Prostate gland (tissue), 2 donors: ENCODE measurements around the gene PARP15. TPM values are rescaled to one million over a fixed set of nuclear protein-coding genes. Genes with fewer than 3 reads are reported as not detected.
A peak's percentile ranks its signal among the peaks of the same experiment; 100 is the strongest.

ENCODE experiments used
- DNase-seq: peaks from one replicate; pipeline ENCODE4 v3.0.0-alpha.2; 2019; ENCODE audit warnings: low spot score
- H3K27ac ChIP-seq, 2 donors: fragments of 200-600 bp; sonication (generic); 2 replicates each; pipeline ENCODE4 v1.5.1; 2017 to 2019
- H3K27me3 ChIP-seq: fragments of 200-600 bp; sonication (generic); replicated peaks from 2 replicates; pipeline ENCODE4 v1.5.1; 2019; ENCODE audit not compliant: insufficient read depth
- H3K36me3 ChIP-seq, 2 donors: fragments of 200-600 bp; sonication (generic); 1 replicate in 1 of 2; 2 replicates in 1 of 2; pipeline versions ENCODE4 v1.5.1 to v1.8.1; 2017 to 2019
- H3K4me1 ChIP-seq: fragments of 200-600 bp; sonication (generic); replicated peaks from 2 replicates; pipeline ENCODE4 v1.5.1; 2019
- H3K4me3 ChIP-seq, 2 donors: fragments of 200-600 bp; sonication (generic); 2 replicates each; pipeline ENCODE4 v1.5.1; 2017 to 2019
- H3K9me3 ChIP-seq: fragments of 200-600 bp; sonication (generic); 2 replicates; pipeline ENCODE4 v1.5.1; 2017
- CTCF ChIP-seq, 4 experiments: fragments of 200-600 bp in 2 of 4; fragments of 450-650 bp in 2 of 4; sonication (generic) in 2 of 4; IDR thresholded peaks; 1 replicate in 3 of 4; 2 replicates in 1 of 4; pipeline ENCODE4 v1.5.1; 2016 to 2019; ENCODE audit warnings: antibody characterized with exemption in 4 of 4, mild to moderate bottlenecking in 2 of 4, moderate library complexity in 2 of 4
- POLR2A ChIP-seq: fragments of 450-650 bp; IDR thresholded peaks from one replicate; pipeline ENCODE4 v1.6.1; 2016; ENCODE audit warnings: antibody characterized with exemption, mild to moderate bottlenecking
- POLR2AphosphoS5 ChIP-seq: sonication (generic); formaldehyde crosslinking; IDR thresholded peaks from one replicate; pipeline ENCODE4 v1.6.1; 2017; ENCODE audit warnings: antibody characterized with exemption
- WGBS: methylation state at CpG from one replicate; pipeline ENCODE4 v1.1.5; 2018; 5-methylcytosine and 5-hydroxymethylcytosine counted together
- intact Hi-C: fragments of 100-400 bp; cut with DNase I; formaldehyde crosslinking; loops from one replicate; pipeline ENCODE4 v1.14.2; 2022
- total RNA-seq, 2 donors: library from RNA; depleted of rRNA; stranded (reverse); fragments of >200 nt; gene quantifications; one replicate each; pipeline ENCODE4 v1.1.0, GENCODE V29; 2016

PARP15 gene
- 1 to 10 TPM in 1 of 2 donors, under 1 TPM in 1; 0.23 to 2.7 TPM for total RNA-seq

DNA sequence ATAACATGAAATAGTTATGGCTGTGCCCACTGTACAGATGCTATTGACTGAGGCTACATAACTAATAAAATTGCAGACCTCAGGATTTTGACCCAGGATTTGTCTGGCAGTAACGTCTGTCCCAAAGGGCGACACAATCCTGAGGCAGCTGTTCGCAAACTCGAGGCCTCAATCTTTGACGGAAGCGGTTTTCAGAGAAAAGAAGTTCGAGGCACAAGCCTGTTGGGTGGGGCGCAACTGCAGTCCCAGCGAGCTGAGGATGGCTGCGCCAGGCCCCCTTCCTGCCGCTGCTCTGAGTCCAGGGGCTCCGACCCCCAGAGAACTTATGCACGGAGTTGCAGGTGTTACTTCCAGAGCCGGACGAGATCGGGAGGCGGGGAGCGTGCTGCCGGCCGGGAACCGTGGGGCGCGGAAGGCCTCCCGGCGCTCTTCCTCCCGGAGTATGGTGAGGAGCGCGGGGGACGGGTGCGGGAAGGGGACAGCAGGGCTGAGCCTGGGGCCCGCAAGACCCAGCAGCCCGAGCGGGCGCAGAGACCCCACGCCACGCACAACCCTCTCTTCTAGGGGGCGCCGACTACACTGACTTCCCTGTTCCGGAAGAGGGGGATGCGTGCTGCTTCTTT lies at the start of gene PARP15:
TSS of gene PARP15 (plus strand) at position 242 of the 623 bp plus-strand sequence. CDS start at position 260, 18 bp downstream.
- H3K27ac ChIP-seq = no peak within 1 kb of the TSS
- intact Hi-C loops = no loop called here
- H3K36me3 ChIP-seq = no peaks in the 10 kb centered on the region
- TF ChIP-seq POLR2AphosphoS5 = no peak
- TF ChIP-seq POLR2A = no peak
- no peak for TF ChIP-seq CTCF (IDR thresholded peaks at IDR 0.05)
- H3K27me3 ChIP-seq = no peaks in the 10 kb centered on the region
- no peaks in the 10 kb centered on the region for H3K9me3 ChIP-seq
- peak within 1 kb of the TSS; percentile 23 to 33 for H3K4me3 ChIP-seq
- no peaks in the 10 kb centered on the region for H3K4me1 ChIP-seq
- no peak for DNase-seq
- WGBS = 8% methylated on average over 39 of the region's 40 CpGs

DNA sequence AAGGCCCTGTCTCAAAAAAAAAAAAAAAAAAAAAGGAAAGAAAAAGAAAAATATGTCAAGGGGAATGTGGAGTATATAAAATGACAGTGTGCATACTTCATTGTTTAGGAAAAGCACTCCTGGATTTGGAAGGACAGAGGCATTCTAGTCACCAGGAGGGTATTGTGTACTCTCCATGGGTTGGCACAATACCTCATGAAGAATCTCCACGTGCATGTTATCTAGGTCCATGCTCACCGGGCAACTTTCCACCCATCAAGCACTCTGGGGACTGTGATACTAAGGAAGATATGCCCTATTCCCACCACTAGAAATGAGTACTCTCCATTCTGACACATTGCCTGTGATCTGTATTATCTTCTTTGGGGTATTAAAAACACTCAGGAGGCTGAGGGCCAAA lies 47.3 kb upstream of the PARP15 start:
- 61% methylated on average over 2 of the region's 2 CpGs for WGBS
- H3K27ac ChIP-seq = no peak overlapping the region

GRCh38 chr3:122533480-122533879 lies 44.0 kb upstream of the PARP15 start:
- intact Hi-C loops = no loop called here
- no peaks in the 10 kb centered on the region for H3K9me3 ChIP-seq
- 97% methylated on average over 2 of the region's 2 CpGs for WGBS
- H3K27me3 ChIP-seq = no peaks in the 10 kb centered on the region
- no peak for DNase-seq
- no peaks in the 10 kb centered on the region for H3K4me1 ChIP-seq
- H3K36me3 ChIP-seq = peaks cover 0 to 5% of the 10 kb centered on the region in 2 donors
- H3K4me3 ChIP-seq = no peak overlapping the region
- no peak for TF ChIP-seq POLR2AphosphoS5
- no peak overlapping the region for H3K27ac ChIP-seq

More for the DNA sequence above, 47.3 kb upstream of the PARP15 start:
- Histone ChIP-seq H3K9me3 (no peaks in the 10 kb centered on the region), H3K36me3 (peaks cover 0 to 5% of the 10 kb centered on the region in 2 donors), H3K27me3 (no peaks in the 10 kb centered on the region), H3K4me1 (no peaks in the 10 kb centered on the region), H3K4me3 (no peak overlapping the region)
- TF ChIP-seq POLR2A = no peak
- TF ChIP-seq CTCF (IDR thresholded peaks at IDR 0.05) = no peak
- no peak for TF ChIP-seq POLR2AphosphoS5
- intact Hi-C loops = no loop called here
- DNase-seq = no peak

- no peaks in the 10 kb centered on the region for H3K27me3 ChIP-seq
- intact Hi-C loops = no loop called here
- no peak overlapping the region for H3K27ac ChIP-seq
- H3K9me3 ChIP-seq = no peaks in the 10 kb centered on the region
- no peak for TF ChIP-seq CTCF (IDR thresholded peaks at IDR 0.05)
- H3K4me1 ChIP-seq = no peaks in the 10 kb centered on the region
- peaks cover 0 to 5% of the 10 kb centered on the region in 2 donors for H3K36me3 ChIP-seq
- H3K4me3 ChIP-seq = no peak overlapping the region
- WGBS = 76% methylated on average over 1 of the region's 1 CpG
- DNase-seq = no peak
Observed at GRCh38 chr3:122533931-122534334, 43.5 kb upstream of the PARP15 start.

DNA sequence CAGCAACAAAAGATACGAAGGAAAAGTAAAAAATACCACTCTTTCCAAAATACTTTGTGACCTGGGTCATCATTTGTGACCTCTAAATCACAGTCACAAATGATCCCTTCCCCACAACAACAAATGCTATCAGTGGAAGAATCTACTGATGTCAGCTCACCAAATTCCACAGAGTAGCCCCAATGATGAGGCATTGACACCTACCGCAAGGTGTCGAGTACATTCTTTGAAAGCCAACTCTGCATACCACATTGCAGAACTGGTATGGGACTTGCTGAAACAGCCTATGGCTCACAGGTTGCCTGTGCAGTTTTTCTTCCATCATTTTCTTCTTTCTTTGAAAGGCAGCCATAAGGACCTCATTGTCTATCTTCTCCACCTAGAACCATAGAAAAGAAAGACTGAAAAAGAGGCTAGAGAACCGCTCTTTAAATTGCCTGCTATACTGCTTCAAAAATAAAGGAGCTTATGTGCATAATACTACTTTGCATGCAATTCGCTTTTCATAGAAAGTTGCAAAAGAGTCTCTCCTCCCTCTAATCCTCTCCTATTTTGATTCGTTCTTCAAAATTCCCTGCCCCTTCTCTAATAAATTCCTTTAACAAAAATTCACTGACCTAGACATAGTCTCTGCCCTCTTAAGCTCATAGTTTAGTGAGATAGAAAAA lies 41.4 kb upstream of the PARP15 start:
- TF ChIP-seq CTCF (IDR thresholded peaks at IDR 0.05) (no peak), POLR2A (no peak), POLR2AphosphoS5 (no peak)
- Histone ChIP-seq H3K27me3 (no peaks in the 10 kb centered on the region), H3K36me3 (peaks cover 5% of the 10 kb centered on the region in 2 donors), H3K4me1 (no peaks in the 10 kb centered on the region), H3K27ac (no peak overlapping the region), H3K4me3 (no peak overlapping the region), H3K9me3 (no peaks in the 10 kb centered on the region)
- WGBS = 84% methylated on average over 6 of the region's 6 CpGs
- DNase-seq = no peak
- intact Hi-C loops = no loop called here
